GM18498 (cell line): ENCODE data around the gene DCHS1.

Source experiments
- ATAC-seq: cut with Tn5 transposase; IDR thresholded peaks from one replicate; pipeline ENCODE4 v1.9.1; 2021; ENCODE audit warnings: mild to moderate bottlenecking, moderate library complexity; ENCODE audit not compliant: unreplicated experiment

DCHS1 gene

GRCh38 chr11:6671991-6672390 is 16.4 kb upstream of the DCHS1 start:
- no peak for ATAC-seq

- ATAC-seq: no peak
Observed at GRCh38 chr11:6670202-6670830, 14.7 kb upstream of the DCHS1 start.

- peak; percentile 65 for ATAC-seq
Observed at GRCh38 chr11:6667733-6668374, 12.2 kb upstream of the DCHS1 start.

- ATAC-seq: no peak
Observed at GRCh38 chr11:6666302-6667183, 10.9 kb upstream of the DCHS1 start.

- no peak for ATAC-seq
Observed at GRCh38 chr11:6664551-6664950, 8.9 kb upstream of the DCHS1 start.

- ATAC-seq: no peak
Observed at GRCh38 chr11:6663794-6664469, 8.3 kb upstream of the DCHS1 start.

- no peak for ATAC-seq
Observed at GRCh38 chr11:6660712-6661111, 5.1 kb upstream of the DCHS1 start.

- no peak for ATAC-seq
Observed at GRCh38 chr11:6658647-6659046, 3.0 kb upstream of the DCHS1 start.

GRCh38 chr11:6657346-6657745 is 1.7 kb upstream of the DCHS1 start:
- ATAC-seq: no peak

GRCh38 chr11:6656936-6657335 is 1.3 kb upstream of the DCHS1 start:
- ATAC-seq: no peak

- no peak for ATAC-seq
Observed at GRCh38 chr11:6656584-6656915, 941 bp upstream of the DCHS1 start.

- ATAC-seq: no peak
Observed at GRCh38 chr11:6655020-6655789, 404 bp downstream of the DCHS1 start.

GRCh38 chr11:6654281-6655019 is 1.2 kb downstream of the DCHS1 start:
- ATAC-seq: no peak

GRCh38 chr11:6653656-6654055 is 2.0 kb downstream of the DCHS1 start:
- no peak for ATAC-seq

GRCh38 chr11:6653097-6653496 is 2.5 kb downstream of the DCHS1 start:
- ATAC-seq: no peak

- no peak for ATAC-seq
Observed at GRCh38 chr11:6652182-6652581, 3.4 kb downstream of the DCHS1 start.

GRCh38 chr11:6650980-6651379 is 4.6 kb downstream of the DCHS1 start:
- no peak for ATAC-seq

GRCh38 chr11:6650104-6650503 is 5.5 kb downstream of the DCHS1 start:
- no peak for ATAC-seq

GRCh38 chr11:6648501-6648900 is 7.1 kb downstream of the DCHS1 start:
- no peak for ATAC-seq

GRCh38 chr11:6647836-6648235 is 7.8 kb downstream of the DCHS1 start:
- no peak for ATAC-seq
